A549 (cell line): ENCODE data around the gene TMEM120B. TPM values are rescaled to one million over a fixed set of nuclear protein-coding genes. Genes with fewer than 3 reads are reported as not detected.

Experiments
- ATAC-seq, 2 experiments: fragments of 200-7000 bp in 1 of 2; fragments of >200 bp in 1 of 2; cut with Nextera tagmentation in 1 of 2; cut with Tn5 transposase in 1 of 2; 3 replicates each; pipeline versions ENCODE4 v1.8.0 to v1.9.1; 2018 to 2020; ENCODE audit warnings: mild to moderate bottlenecking in 1 of 2, moderate library complexity in 1 of 2
- CTCF ChIA-PET: fragments of 300-600 bp; sonication (Branson Sonifier 250); formaldehyde crosslinking; extraction: SDS; loops from one replicate; lab custom pipeline; 2021; ENCODE audit warnings: antibody characterized with exemption, inconsistent platforms; lab: Yijun Ruan, JAX
- POLR2A ChIA-PET: fragments of 350-600 bp; formaldehyde crosslinking; extraction: SDS; loops from one replicate; lab custom pipeline; 2021; ENCODE audit warnings: antibody characterized with exemption, inconsistent platforms; lab: Yijun Ruan, JAX
- DNase-seq, 2 experiments: peaks; one replicate each; pipeline versions ENCODE4 v3.0.0 to v3.0.0-alpha.2; 2011 to 2016; ENCODE audit warnings: low read depth in 1 of 2, low spot score in 1 of 2
- FAIRE-seq: peaks from 2 replicates; lab custom pipeline; 2011; peaks lifted over from hg19 to GRCh38; lab: Jason Lieb, UNC
- H3K27ac ChIP-seq, 2 experiments: fragments of >200 bp; sonication (Bioruptor Twin); formaldehyde crosslinking; 3 replicates each; pipeline ENCODE4 v1.5.1; 2016 to 2017
- H3K4me1 ChIP-seq: fragments of >200 bp; sonication (Bioruptor Twin); formaldehyde crosslinking; 3 replicates; pipeline ENCODE4 v1.6.1; 2016
- H3K4me2 ChIP-seq: fragments of >200 bp; sonication (Bioruptor Twin); formaldehyde crosslinking; 3 replicates; pipeline ENCODE4 v1.6.1; 2016
- H3K4me3 ChIP-seq: fragments of >200 bp; sonication (Bioruptor Twin); formaldehyde crosslinking; 3 replicates; pipeline ENCODE4 v1.5.1; 2016
- H3K9me3 ChIP-seq: fragments of >200 bp; sonication (Bioruptor Twin); formaldehyde crosslinking; 3 replicates; pipeline ENCODE4 v1.6.1; 2016
- CBX2 ChIP-seq: fragments of 200-600 bp; sonication (generic); IDR thresholded peaks from 2 replicates; pipeline ENCODE4 v1.6.1; 2016; ENCODE audit warnings: low read depth, mild to moderate bottlenecking, borderline replicate concordance
- CHD2 ChIP-seq: fragments of 150-350 bp; IDR thresholded peaks from 2 replicates; pipeline ENCODE4 v1.6.1; 2014; ENCODE audit warnings: low read length; ENCODE audit not compliant: partially characterized antibody
- EHF ChIP-seq: fragments of 250-450 bp; sonication (Bioruptor Pico); IDR thresholded peaks from 2 replicates; pipeline ENCODE4 v1.5.0; 2020; ENCODE audit warnings: mild to moderate bottlenecking
- EHMT2 ChIP-seq: fragments of 200-600 bp; sonication (generic); IDR thresholded peaks from 2 replicates; pipeline ENCODE4 v1.6.1; 2016; ENCODE audit warnings: antibody characterized with exemption, low read depth, mild to moderate bottlenecking, moderate library complexity
- FOSL2 ChIP-seq, 2 experiments: fragments of 450-650 bp in 1 of 2; fragments of >200 bp in 1 of 2; sonication (Bioruptor Twin) in 1 of 2; formaldehyde crosslinking; IDR thresholded peaks; 2 replicates each; pipeline versions ENCODE4 v1.5.0 to v1.6.1; 2016 to 2020; ENCODE audit warnings: mild to moderate bottlenecking in 1 of 2, moderate library complexity in 1 of 2
- GATA3 ChIP-seq: IDR thresholded peaks from 2 replicates; pipeline ENCODE4 v1.6.1; 2012; ENCODE audit warnings: borderline replicate concordance
- KDM1A ChIP-seq: fragments of 200-600 bp; sonication (generic); IDR thresholded peaks from 2 replicates; pipeline ENCODE4 v1.6.1; 2016; ENCODE audit warnings: low read depth, mild to moderate bottlenecking
- MAZ ChIP-seq: fragments of 150-350 bp; IDR thresholded peaks from 2 replicates; pipeline ENCODE4 v1.6.1; 2014; ENCODE audit warnings: antibody characterized with exemption, low read depth, low read length, borderline replicate concordance
- NFE2L2 ChIP-seq: fragments of 150-350 bp; conservative IDR thresholded peaks from 2 replicates; pipeline ENCODE4 v1.6.1; 2014; ENCODE audit warnings: low read length
- NPAS2 ChIP-seq: fragments of 250-450 bp; sonication (Bioruptor Pico); IDR thresholded peaks from 2 replicates; pipeline ENCODE4 v1.8.0; 2022; ENCODE audit warnings: mild to moderate bottlenecking, moderate library complexity, borderline replicate concordance
- PHF8 ChIP-seq: fragments of 200-600 bp; sonication (generic); IDR thresholded peaks from 2 replicates; pipeline ENCODE4 v1.6.1; 2016; ENCODE audit warnings: low read depth, mild to moderate bottlenecking, antibody characterized with exemption, moderate library complexity, borderline replicate concordance
- RAD21 ChIP-seq, 2 experiments: fragments of >200 bp in 1 of 2; sonication (Bioruptor Twin) in 1 of 2; formaldehyde crosslinking in 1 of 2; IDR thresholded peaks in 1 of 2; conservative IDR thresholded peaks in 1 of 2; 2 replicates in 1 of 2; 3 replicates in 1 of 2; pipeline ENCODE4 v1.6.1; 2012 to 2018; ENCODE audit warnings: inconsistent platforms in 1 of 2
- RARB ChIP-seq: fragments of 250-450 bp; sonication (Bioruptor Pico); IDR thresholded peaks from 2 replicates; pipeline ENCODE4 v1.8.0; 2021; ENCODE audit warnings: mild to moderate bottlenecking, moderate library complexity
- SMC3 ChIP-seq: fragments of >200 bp; sonication (Bioruptor Twin); formaldehyde crosslinking; IDR thresholded peaks from 3 replicates; pipeline ENCODE4 v1.6.1; 2018; ENCODE audit warnings: inconsistent platforms
- ZFP36 ChIP-seq: fragments of 450-650 bp; IDR thresholded peaks from 2 replicates; pipeline ENCODE4 v1.6.1; 2014; ENCODE audit warnings: borderline replicate concordance; ENCODE audit not compliant: partially characterized antibody
- WGBS: methylation state at CpG from one replicate; pipeline ENCODE4 v1.1.6; 2017; ENCODE audit errors: missing lambda C conversion rate; 5-methylcytosine and 5-hydroxymethylcytosine counted together
- polyA plus RNA-seq, 4 experiments: library from polyadenylated mRNA; depleted of rRNA in 3 of 4; stranded (reverse); fragments of >200 nt; fragmentation: RNase III in 1 of 4; extraction: RNeasy Plus Mini Kit Qiagen cat#74134 plus additional on column Dnase treatment in 1 of 4; gene quantifications; 2 replicates in 3 of 4; 3 replicates in 1 of 4; pipeline ENCODE4 v1.2.3, GENCODE V29; 2011 to 2017
- TF ChIP-seq, protein P1 (sequence below): fragments of 250-450 bp; sonication (Bioruptor Pico); IDR thresholded peaks from 2 replicates; pipeline ENCODE4 v1.5.0; 2020; ENCODE audit warnings: low read depth, mild to moderate bottlenecking, moderate library complexity
- TF ChIP-seq, protein P2 (sequence below): fragments of >200 bp; sonication (Bioruptor Twin); formaldehyde crosslinking; IDR thresholded peaks from 3 replicates; pipeline ENCODE4 v1.5.1; 2016
- TF ChIP-seq, protein P3 (sequence below): IDR thresholded peaks from 2 replicates; pipeline ENCODE4 v1.6.1; 2012; ENCODE audit warnings: low read depth, borderline replicate concordance
- TF ChIP-seq, protein P4 (sequence below): fragments of >200 bp; sonication (Bioruptor Twin); formaldehyde crosslinking; IDR thresholded peaks from 2 replicates; pipeline ENCODE4 v1.6.1; 2016
- TF ChIP-seq, protein P5 (sequence below): fragments of >200 bp; sonication (Bioruptor Twin); formaldehyde crosslinking; IDR thresholded peaks from 3 replicates; pipeline ENCODE4 v1.6.1; 2016

The TMEM120B gene
- polyA plus RNA-seq, 2 of the 4 experiments (the other 2 are of a cell fraction) = 10.6 to 13.2 TPM

DNA sequence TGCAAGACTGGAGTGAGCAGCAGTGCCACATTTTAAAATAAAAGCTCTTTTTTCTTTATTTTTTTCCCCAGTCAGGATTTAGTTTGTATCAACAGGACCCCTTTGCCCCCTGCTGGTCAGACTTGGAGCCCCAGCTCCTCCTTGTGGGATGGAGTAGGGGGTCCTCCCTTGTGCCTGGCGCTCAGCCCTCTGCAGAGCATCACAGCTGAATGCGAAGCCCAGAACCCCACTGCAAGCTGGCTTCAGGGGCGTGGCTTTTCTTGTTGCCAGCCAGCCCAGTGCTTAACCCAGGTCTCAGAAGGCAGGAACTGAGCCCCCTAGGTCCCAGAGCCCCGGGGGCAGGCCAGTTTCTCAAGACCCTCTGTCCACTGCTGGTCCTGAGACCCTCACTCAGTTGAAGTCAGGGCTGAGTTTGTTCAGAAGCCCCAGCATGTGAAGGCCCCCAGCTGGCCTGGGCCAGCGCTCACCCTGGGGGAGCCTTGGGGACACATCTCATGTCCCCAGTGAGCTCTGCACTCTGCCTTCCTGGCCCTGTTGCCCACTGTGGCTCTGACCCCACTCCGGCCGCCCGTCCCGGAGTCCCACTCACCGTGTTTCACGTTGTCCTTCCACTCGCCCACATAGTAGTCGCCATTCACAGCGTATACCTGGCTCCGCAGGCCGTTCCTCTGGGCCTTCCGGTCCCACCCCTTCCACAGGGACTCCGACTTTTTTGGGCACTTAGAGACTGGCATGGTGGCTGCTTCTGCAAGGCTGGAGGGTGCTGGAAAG is 43.6 kb upstream of the TMEM120B start:
- Histone ChIP-seq H3K27ac (no peak overlapping the region), H3K4me1 (peaks cover 12% of the 10 kb centered on the region), H3K4me3 (no peak overlapping the region), H3K9me3 (no peaks in the 10 kb centered on the region), H3K4me2 (no peak overlapping the region)
- ATAC-seq (peak; percentile 41 to 57; a peak in 3 of 6 replicates), DNase-seq (peak; percentile 51 to 57), FAIRE-seq (no peak)
- POLR2A ChIA-PET = interaction anchor here (0.7 to 1.5 kb wide), 3 partner anchors 18 to 117 kb away, joined by 3 to 7 read pairs (median 3); partner anchors contain the start of gene ORAI1
- 59% methylated on average over 16 of the region's 18 CpGs for WGBS
- TF ChIP-seq ZFP36 (no peak), GATA3 (no peak), EHMT2 (no peak), RARB (no peak), PHF8 (no peak), SMC3 (peak; percentile 60), RAD21 (conservative IDR thresholded peaks at IDR 0.05 in 1 of 2, IDR thresholded peaks at IDR 0.05 in 1 of 2) (peak; percentile 61 to 70), CBX2 (no peak)
- TF ChIP-seq, protein P1, sequence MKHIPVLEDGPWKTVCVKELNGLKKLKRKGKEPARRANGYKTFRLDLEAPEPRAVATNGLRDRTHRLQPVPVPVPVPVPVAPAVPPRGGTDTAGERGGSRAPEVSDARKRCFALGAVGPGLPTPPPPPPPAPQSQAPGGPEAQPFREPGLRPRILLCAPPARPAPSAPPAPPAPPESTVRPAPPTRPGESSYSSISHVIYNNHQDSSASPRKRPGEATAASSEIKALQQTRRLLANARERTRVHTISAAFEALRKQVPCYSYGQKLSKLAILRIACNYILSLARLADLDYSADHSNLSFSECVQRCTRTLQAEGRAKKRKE = no peak
- TF ChIP-seq, protein P2, sequence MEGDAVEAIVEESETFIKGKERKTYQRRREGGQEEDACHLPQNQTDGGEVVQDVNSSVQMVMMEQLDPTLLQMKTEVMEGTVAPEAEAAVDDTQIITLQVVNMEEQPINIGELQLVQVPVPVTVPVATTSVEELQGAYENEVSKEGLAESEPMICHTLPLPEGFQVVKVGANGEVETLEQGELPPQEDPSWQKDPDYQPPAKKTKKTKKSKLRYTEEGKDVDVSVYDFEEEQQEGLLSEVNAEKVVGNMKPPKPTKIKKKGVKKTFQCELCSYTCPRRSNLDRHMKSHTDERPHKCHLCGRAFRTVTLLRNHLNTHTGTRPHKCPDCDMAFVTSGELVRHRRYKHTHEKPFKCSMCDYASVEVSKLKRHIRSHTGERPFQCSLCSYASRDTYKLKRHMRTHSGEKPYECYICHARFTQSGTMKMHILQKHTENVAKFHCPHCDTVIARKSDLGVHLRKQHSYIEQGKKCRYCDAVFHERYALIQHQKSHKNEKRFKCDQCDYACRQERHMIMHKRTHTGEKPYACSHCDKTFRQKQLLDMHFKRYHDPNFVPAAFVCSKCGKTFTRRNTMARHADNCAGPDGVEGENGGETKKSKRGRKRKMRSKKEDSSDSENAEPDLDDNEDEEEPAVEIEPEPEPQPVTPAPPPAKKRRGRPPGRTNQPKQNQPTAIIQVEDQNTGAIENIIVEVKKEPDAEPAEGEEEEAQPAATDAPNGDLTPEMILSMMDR = peak; percentile 57
- CTCF ChIA-PET = interaction anchor here (0.6 to 5.4 kb wide), 40 partner anchors 9 to 349 kb away, joined by 3 to 86 read pairs (median 5); partner anchors contain the start of gene ORAI1

DNA sequence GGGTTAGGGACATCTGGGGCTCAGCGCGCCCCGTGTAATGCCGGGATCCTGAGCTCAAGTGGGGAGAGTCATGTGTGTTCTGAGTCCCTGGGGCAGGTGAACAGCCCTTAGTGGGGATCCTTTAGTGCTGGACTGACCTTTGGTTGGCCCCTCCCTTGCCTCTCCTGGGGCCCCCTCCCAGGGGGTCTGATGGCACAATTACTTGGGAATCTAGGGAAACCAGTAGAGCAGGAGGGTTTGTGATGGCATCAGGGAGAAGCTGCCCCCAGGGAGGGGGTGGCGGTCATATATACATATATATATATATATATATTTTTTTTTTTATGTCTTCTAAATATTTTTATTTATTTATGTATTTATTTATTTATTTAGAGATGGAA is 43.0 kb upstream of the TMEM120B start, which contains the start of gene MORN3:
TSS of gene MORN3 (minus strand) at position 134 of the 380 bp plus-strand sequence. CDS start 171 bp downstream, outside the sequence.
- no peak within 1 kb of the TSS for H3K4me2 ChIP-seq
- WGBS = 95% methylated on average over 5 of the region's 5 CpGs
- ATAC-seq (no peak), FAIRE-seq (no peak), DNase-seq (no peak)
- ChIA-PET POLR2A (interaction anchor here (1.1 kb wide), 1 partner anchor 17 kb away, joined by 3 read pairs; no protein-coding TSS in a partner anchor), CTCF (interaction anchor here (0.7 to 5.4 kb wide), 20 partner anchors 11 to 211 kb away, joined by 3 to 86 read pairs (median 6); partner anchors contain the start of genes ORAI1 and RHOF)
- H3K9me3 ChIP-seq = no peaks in the 10 kb centered on the region
- TF ChIP-seq, protein P3, sequence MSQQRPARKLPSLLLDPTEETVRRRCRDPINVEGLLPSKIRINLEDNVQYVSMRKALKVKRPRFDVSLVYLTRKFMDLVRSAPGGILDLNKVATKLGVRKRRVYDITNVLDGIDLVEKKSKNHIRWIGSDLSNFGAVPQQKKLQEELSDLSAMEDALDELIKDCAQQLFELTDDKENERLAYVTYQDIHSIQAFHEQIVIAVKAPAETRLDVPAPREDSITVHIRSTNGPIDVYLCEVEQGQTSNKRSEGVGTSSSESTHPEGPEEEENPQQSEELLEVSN = no peak
- TF ChIP-seq KDM1A = no peak
- no peak for TF ChIP-seq EHF (CRISPR knock-in tag)
- TF ChIP-seq, protein P4, sequence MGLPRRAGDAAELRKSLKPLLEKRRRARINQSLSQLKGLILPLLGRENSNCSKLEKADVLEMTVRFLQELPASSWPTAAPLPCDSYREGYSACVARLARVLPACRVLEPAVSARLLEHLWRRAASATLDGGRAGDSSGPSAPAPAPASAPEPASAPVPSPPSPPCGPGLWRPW = no peak
- TF ChIP-seq, protein P5, sequence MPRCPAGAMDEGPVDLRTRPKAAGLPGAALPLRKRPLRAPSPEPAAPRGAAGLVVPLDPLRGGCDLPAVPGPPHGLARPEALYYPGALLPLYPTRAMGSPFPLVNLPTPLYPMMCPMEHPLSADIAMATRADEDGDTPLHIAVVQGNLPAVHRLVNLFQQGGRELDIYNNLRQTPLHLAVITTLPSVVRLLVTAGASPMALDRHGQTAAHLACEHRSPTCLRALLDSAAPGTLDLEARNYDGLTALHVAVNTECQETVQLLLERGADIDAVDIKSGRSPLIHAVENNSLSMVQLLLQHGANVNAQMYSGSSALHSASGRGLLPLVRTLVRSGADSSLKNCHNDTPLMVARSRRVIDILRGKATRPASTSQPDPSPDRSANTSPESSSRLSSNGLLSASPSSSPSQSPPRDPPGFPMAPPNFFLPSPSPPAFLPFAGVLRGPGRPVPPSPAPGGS = no peak
- no peak for TF ChIP-seq CHD2
- TF ChIP-seq NFE2L2 = no peak
- TF ChIP-seq MAZ = no peak
- no peak for TF ChIP-seq NPAS2 (CRISPR knock-in tag)
- no peak for TF ChIP-seq FOSL2 (IDR thresholded peaks at IDR 0.05)
- no peak for TF ChIP-seq FOSL2 (CRISPR knock-in tag; IDR thresholded peaks at IDR 0.05)
- TF ChIP-seq EHMT2 = no peak
- H3K27ac ChIP-seq = no peak within 1 kb of the TSS
- H3K4me1 ChIP-seq = peaks cover 12% of the 10 kb centered on the region
- H3K4me3 ChIP-seq = no peak within 1 kb of the TSS
